ENCODE measurements around the gene CMSS1. TPM values are rescaled to one million over a fixed set of nuclear protein-coding genes. Genes with fewer than 3 reads are reported as not detected.
A peak's percentile ranks its signal among the peaks of the same experiment; 100 is the strongest.

Gene CMSS1
- total and polyA plus RNA-seq, 2 of the 13 experiments (the other 11 are each of a cell fraction or from before 2014, with no cell fraction given), result 6.4 to 48.7 TPM

- no peak for TF ChIP-seq RBM22 (optimal IDR thresholded peaks at IDR 0.05; ENCODE audit: low read length)
- peak; percentile 65; the same call in 1 of the 2 replicates for TF ChIP-seq POLR2AphosphoS5 (IDR thresholded peaks at IDR 0.05; ENCODE audit: low read depth, low read length)
- 0 out of 2 replicates have a peak, but pooled peaks have one; percentile 19 for TF ChIP-seq ZNF605 (CRISPR knock-in tag; IDR thresholded peaks at IDR 0.05)
- TF ChIP-seq U2AF1 (optimal IDR thresholded peaks at IDR 0.05; ENCODE audit: low read depth, low read length), result peak; percentile 61
- TF ChIP-seq MEIS2 (CRISPR knock-in tag; IDR thresholded peaks at IDR 0.05), result peak; percentile 25; the same call in 1 of the 2 replicates
- no peak for TF ChIP-seq ZNF496 (CRISPR knock-in tag; IDR thresholded peaks at IDR 0.05; ENCODE audit: insufficient replicate concordance)
- TF ChIP-seq, protein P1, sequence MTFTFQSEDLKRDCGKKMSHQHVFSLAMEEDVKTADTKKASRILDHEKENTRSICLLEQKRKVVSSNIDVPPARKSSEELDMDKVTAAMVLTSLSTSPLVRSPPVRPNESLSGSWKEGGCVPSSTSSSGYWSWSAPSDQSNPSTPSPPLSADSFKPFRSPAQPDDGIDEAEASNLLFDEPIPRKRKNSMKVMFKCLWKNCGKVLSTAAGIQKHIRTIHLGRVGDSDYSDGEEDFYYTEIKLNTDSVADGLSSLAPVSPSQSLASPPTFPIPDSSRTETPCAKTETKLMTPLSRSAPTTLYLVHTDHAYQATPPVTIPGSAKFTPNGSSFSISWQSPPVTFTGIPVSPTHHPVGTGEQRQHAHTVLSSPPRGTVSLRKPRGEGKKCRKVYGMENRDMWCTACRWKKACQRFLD (CRISPR knock-in tag; IDR thresholded peaks at IDR 0.05; ENCODE audit: borderline replicate concordance), result 0 out of 2 replicates have a peak, but pooled peaks have one; percentile 54
- no peak for TF ChIP-seq FOXM1 (CRISPR knock-in tag; IDR thresholded peaks at IDR 0.05)
- no peak for TF ChIP-seq ZNF354B (CRISPR knock-in tag; IDR thresholded peaks at IDR 0.05)
- TF ChIP-seq ZNF777 (CRISPR knock-in tag; IDR thresholded peaks at IDR 0.05), result peak; percentile 34; the same call in 1 of the 2 replicates
- 0 out of 2 replicates have a peak, but pooled peaks have one; percentile 25 for TF ChIP-seq RARG (CRISPR knock-in tag; IDR thresholded peaks at IDR 0.05; ENCODE audit: low read depth)
- no peak; the same call in 1 of the 2 replicates for TF ChIP-seq CEBPG (CRISPR knock-in tag; IDR thresholded peaks at IDR 0.05)
- no peak for TF ChIP-seq KAT2B (IDR thresholded peaks at IDR 0.05; ENCODE audit: borderline replicate concordance, low read depth, low read length)
- no peak for TF ChIP-seq TOPORS (CRISPR knock-in tag; IDR thresholded peaks at IDR 0.05)
- TF ChIP-seq, protein P2, sequence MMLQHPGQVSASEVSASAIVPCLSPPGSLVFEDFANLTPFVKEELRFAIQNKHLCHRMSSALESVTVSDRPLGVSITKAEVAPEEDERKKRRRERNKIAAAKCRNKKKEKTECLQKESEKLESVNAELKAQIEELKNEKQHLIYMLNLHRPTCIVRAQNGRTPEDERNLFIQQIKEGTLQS (CRISPR knock-in tag; IDR thresholded peaks at IDR 0.05), result peak; percentile 82
- TF ChIP-seq ZNF460 (CRISPR knock-in tag; IDR thresholded peaks at IDR 0.05; ENCODE audit: borderline replicate concordance), result no peak; the same call in 1 of the 2 replicates
- TF ChIP-seq FOSL2 (CRISPR knock-in tag; IDR thresholded peaks at IDR 0.05), result peak; percentile 72
- TF ChIP-seq, protein P3, sequence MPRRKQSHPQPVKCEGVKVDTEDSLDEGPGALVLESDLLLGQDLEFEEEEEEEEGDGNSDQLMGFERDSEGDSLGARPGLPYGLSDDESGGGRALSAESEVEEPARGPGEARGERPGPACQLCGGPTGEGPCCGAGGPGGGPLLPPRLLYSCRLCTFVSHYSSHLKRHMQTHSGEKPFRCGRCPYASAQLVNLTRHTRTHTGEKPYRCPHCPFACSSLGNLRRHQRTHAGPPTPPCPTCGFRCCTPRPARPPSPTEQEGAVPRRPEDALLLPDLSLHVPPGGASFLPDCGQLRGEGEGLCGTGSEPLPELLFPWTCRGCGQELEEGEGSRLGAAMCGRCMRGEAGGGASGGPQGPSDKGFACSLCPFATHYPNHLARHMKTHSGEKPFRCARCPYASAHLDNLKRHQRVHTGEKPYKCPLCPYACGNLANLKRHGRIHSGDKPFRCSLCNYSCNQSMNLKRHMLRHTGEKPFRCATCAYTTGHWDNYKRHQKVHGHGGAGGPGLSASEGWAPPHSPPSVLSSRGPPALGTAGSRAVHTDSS (CRISPR knock-in tag; conservative IDR thresholded peaks at IDR 0.05), result no peak
- no peak; the same call in 1 of the 2 replicates for TF ChIP-seq ZNF737 (CRISPR knock-in tag; IDR thresholded peaks at IDR 0.05; ENCODE audit: borderline replicate concordance)
- peak; percentile 83; the same call in 1 of the 2 replicates for TF ChIP-seq ZFP82 (CRISPR knock-in tag; IDR thresholded peaks at IDR 0.05; ENCODE audit: borderline replicate concordance)
- no peak for TF ChIP-seq HMGXB3 (CRISPR knock-in tag; IDR thresholded peaks at IDR 0.05; ENCODE audit: borderline replicate concordance)
- peak; percentile 3 for TF ChIP-seq BHLHE40 (IDR thresholded peaks at IDR 0.05; ENCODE audit: low read length)
Observed at GRCh38 chr3:99817437-99818240, at the start of gene CMSS1 (continued).

Measured in HepG2 (cell line).